Measurements from ENCODE around the gene EEPD1.

Gene EEPD1

DNA sequence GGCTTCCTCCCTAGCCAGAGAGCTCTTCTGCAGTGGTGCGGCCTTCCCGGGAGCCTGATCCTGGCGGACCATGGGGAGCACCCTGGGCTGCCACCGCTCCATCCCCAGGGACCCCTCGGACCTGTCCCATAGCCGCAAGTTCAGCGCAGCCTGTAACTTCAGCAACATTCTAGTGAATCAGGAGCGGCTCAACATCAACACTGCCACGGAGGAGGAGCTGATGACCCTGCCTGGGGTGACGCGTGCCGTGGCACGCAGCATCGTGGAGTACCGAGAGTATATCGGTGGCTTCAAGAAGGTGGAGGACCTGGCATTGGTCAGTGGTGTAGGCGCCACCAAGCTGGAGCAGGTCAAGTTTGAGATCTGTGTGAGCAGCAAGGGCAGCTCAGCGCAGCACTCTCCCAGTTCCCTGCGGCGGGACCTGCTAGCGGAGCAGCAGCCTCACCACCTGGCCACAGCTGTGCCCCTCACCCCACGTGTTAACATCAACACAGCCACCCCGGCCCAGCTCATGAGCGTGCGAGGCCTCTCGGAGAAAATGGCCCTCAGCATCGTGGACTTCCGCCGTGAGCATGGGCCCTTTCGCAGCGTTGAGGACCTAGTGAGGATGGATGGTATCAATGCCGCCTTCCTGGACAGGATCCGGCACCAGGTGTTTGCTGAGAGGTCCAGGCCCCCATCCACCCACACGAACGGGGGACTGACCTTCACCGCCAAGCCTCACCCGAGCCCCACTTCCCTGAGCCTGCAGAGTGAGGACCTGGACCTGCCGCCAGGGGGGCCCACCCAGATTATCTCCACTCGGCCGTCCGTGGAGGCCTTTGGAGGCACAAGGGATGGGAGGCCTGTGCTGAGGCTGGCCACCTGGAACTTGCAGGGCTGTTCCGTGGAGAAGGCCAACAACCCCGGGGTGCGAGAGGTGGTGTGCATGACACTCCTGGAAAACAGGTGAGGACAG lies 1.5 kb downstream of the EEPD1 start:
- TF ChIP-seq, protein P1, sequence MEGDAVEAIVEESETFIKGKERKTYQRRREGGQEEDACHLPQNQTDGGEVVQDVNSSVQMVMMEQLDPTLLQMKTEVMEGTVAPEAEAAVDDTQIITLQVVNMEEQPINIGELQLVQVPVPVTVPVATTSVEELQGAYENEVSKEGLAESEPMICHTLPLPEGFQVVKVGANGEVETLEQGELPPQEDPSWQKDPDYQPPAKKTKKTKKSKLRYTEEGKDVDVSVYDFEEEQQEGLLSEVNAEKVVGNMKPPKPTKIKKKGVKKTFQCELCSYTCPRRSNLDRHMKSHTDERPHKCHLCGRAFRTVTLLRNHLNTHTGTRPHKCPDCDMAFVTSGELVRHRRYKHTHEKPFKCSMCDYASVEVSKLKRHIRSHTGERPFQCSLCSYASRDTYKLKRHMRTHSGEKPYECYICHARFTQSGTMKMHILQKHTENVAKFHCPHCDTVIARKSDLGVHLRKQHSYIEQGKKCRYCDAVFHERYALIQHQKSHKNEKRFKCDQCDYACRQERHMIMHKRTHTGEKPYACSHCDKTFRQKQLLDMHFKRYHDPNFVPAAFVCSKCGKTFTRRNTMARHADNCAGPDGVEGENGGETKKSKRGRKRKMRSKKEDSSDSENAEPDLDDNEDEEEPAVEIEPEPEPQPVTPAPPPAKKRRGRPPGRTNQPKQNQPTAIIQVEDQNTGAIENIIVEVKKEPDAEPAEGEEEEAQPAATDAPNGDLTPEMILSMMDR (IDR thresholded peaks at IDR 0.05; ENCODE audit: extremely low read depth, missing control alignments): no peak
- DNase-seq (ENCODE audit: low spot score): no peak

DNA sequence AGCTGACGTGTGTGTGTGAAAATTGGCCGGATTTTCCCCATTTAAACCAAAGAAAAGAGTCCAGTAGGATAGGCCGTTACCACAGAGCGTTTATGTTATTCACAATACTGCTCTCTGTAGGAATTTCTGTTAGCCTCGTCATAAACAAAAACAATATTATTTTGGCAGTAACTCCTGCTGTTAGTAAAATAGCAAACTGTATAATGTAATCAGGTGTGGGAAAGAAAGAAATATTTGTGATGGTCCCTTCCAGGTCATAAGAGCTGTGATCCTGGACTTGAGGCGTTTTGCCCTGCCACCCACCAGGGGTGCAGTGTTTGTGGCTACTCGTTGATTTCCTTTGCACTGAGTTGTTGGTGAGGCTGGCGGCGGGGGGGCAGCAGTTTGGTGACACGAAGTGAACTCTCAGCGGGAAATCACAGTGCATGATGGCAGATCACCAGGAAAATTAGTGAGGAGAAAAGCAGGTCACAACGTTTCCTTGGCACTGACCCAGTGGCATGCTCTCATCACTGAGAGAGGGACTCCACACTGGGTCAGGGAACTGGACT lies 2.8 kb downstream of the EEPD1 start:
- no peak for DNase-seq (ENCODE audit: low spot score)
- TF ChIP-seq, protein P1 (IDR thresholded peaks at IDR 0.05; ENCODE audit: extremely low read depth, missing control alignments): no peak

DNA sequence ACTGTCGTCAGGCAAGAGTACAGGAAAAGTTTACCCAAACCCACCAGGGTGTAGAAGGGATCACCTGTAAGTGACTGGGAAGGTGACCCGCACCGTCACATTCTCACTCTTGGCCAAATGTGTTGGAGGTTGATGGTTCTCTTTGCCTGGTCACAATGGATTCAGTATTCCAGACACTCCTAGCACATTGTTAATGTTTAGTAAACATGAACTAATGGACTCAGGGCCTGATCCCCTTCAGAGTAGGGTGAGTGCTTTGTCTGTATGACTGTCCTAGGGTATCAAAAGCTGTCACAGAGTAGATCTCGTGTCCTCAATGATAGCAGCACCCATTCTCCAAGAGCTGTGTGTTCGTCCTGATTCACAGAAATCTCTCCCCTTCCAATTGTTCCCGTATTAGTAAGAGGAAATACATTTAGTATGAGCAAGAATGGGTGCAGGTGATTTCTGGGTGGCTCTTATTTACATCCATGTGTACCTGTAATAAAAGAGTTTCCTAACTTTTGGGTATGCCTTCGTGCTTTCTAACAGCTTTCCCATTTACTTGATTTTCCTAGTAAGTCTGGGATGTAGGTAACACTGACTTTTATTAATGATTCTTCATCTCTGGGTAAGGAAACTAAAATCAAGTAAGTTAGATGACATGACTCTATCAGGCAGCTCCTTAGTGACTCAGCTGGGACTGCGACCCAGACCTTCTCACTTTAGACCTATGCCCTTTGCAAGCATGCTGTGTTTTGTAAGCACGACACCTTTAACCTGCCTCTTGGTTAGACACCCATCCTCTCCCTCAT lies 4.7 kb downstream of the EEPD1 start:
- DNase-seq (ENCODE audit: low spot score): no peak
- TF ChIP-seq, protein P1 (IDR thresholded peaks at IDR 0.05; ENCODE audit: extremely low read depth, missing control alignments): no peak

DNA sequence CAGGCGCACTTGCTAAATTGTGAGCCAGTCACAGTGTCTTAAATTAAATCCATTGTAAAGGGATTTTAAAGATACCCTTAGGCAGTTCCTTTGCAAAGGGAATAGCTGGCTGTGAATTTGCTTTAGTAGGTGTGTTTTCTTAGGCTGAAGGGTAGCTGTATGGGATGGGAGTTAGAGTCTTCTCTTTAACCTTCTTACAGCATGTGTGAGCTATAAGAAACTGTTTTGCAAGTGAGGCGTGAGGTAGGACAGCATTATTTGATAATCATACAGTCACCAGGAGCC lies 5.2 kb downstream of the EEPD1 start:
- DNase-seq (ENCODE audit: low spot score): no peak
- TF ChIP-seq, protein P1 (IDR thresholded peaks at IDR 0.05; ENCODE audit: extremely low read depth, missing control alignments): no peak

DNA sequence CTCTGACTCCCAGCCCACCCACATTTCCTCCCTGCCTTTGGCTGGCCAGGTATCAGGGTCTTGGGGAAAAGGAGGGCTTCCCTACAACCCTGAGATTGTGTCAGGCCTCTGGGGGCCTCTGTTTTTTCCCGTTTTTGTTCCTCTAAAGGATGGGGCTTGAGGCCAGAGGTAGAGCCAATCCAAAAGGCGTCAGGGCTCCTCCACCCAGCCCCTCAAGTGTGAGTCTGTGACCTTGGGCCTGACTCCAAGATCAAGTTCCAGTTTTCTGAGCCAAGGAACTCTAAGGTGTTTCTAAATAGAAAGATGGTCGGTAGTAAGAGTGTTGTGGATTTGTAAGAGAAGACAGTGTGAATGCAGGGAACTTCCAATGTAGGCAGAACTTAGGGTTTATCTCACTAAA lies 6.6 kb downstream of the EEPD1 start:
- TF ChIP-seq, protein P1 (IDR thresholded peaks at IDR 0.05; ENCODE audit: extremely low read depth, missing control alignments): no peak

DNA sequence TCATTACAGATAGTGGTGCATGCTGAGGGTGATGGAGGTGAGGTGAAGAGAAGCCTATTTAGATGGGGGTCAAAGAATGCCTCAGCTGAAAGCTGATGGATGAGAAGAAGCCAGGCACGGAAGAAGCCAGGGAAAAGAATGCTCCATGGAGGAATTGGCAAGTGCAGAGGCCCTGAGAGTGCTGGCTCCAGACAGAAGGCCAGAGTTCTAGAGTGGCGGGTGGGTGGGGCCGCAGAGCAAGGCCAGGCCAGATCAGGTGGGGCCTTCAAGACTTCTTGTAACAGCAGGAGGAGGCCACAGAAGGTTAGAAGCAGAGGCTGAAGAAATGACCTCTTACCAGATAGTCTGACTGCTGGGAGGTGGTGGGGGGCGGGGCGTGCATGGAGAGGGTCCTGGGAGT lies 7.3 kb downstream of the EEPD1 start:
- no peak for DNase-seq (ENCODE audit: low spot score)
- TF ChIP-seq, protein P1 (IDR thresholded peaks at IDR 0.05; ENCODE audit: extremely low read depth, missing control alignments): no peak

More for the DNA sequence above, 6.6 kb downstream of the EEPD1 start:
- no peak for DNase-seq (ENCODE audit: low spot score)

DNA sequence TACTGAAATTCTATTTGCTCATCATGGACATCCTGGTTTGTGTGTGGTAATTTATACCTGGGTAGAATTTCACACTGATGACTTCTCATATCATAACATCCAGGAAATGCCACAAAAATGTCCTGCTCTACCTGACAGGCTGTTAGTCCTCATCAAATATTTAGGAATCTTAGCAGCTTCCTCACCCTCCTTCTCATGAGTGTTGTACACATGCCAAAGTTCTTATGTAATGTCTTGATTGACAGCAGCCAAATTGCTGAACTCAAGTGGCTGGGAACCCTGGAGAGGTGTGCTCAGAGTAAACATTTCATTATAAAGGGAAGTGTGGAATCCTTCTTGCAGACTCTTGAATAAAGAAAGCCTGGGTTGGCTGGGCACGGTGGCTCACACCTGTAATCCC lies 8.9 kb downstream of the EEPD1 start:
- no peak for DNase-seq (ENCODE audit: low spot score)
- TF ChIP-seq, protein P1 (IDR thresholded peaks at IDR 0.05; ENCODE audit: extremely low read depth, missing control alignments): no peak
